ENCODE data around the gene RTP2. TPM values are rescaled to one million over a fixed set of nuclear protein-coding genes. Genes with fewer than 3 reads are reported as not detected.

RTP2 gene
- total and polyA plus RNA-seq, 2 donors (not counting 3 experiments of a cell fraction or from before 2014, with no cell fraction given): not detected

- Histone ChIP-seq H3K27ac (ENCODE audit: insufficient read depth, low read depth, low read length) (no peak overlapping the region), H4K20me1 (replicated peaks; ENCODE audit: control insufficient read depth, extremely low read depth, insufficient read depth, low read length) (no peaks in the 10 kb centered on the region), H3K36me3 (ENCODE audit: control insufficient read depth in 2 of 2, extremely low read depth in 1 of 2, insufficient read depth in 2 of 2, low read length in 2 of 2) (peaks cover 16 to 47% of the 10 kb centered on the region in 2 experiments), H3K9ac (replicated peaks; ENCODE audit: extremely low read depth, insufficient read depth, low read length) (no peak overlapping the region), H3K9me3 (replicated peaks; ENCODE audit: control insufficient read depth, insufficient read depth, low read length) (no peaks in the 10 kb centered on the region), H2AFZ (ENCODE audit: low read depth, low read length) (no peak overlapping the region), H3K79me2 (ENCODE audit: control insufficient read depth, insufficient read depth, low read length) (no peaks in the 10 kb centered on the region), H3K4me1 (ENCODE audit: control insufficient read depth, extremely low read depth, insufficient read depth, low read length) (no peaks in the 10 kb centered on the region), H3K4me2 (ENCODE audit: insufficient read depth, low read length) (no peak overlapping the region), H3K27me3 (ENCODE audit: control insufficient read depth in 2 of 2, insufficient read depth in 2 of 2, low read length in 2 of 2) (no peaks in the 10 kb centered on the region), H3K9me1 (replicated peaks; ENCODE audit: control insufficient read depth, extremely low read depth, insufficient read depth, low read length) (no peaks in the 10 kb centered on the region), H3K4me3 (replicated peaks in 1 of 3; ENCODE audit: insufficient read depth in 1 of 3, low read depth in 1 of 3, low read length in 3 of 3) (no peak overlapping the region)
- POLR2A ChIA-PET: no interaction called here
- CTCF ChIA-PET: no interaction called here
- dilution Hi-C loops (cut with MboI; ENCODE audit: extremely low pct_ligation_motif_present, low sequenced_read_pairs) (loop anchor here (25.0 kb wide), 1 partner anchor 934 kb away; no protein-coding TSS in a partner anchor), intact Hi-C loops (cut with micrococcal nuclease) (no loop called here)
- DNase-seq (ENCODE audit: low read depth, low spot score): no peak
- BruUV-seq (replicated peaks): no TSS peak
- TF ChIP-seq POLR2A (IDR thresholded peaks at IDR 0.05; ENCODE audit: low read depth, low read length) (no peak), EZH2 (IDR thresholded peaks at IDR 0.05; ENCODE audit: borderline replicate concordance, low read depth, low read length, severe bottlenecking) (no peak), MYC (IDR thresholded peaks at IDR 0.05; ENCODE audit: low read depth, low read length) (no peak), POLR2AphosphoS5 (IDR thresholded peaks at IDR 0.05; ENCODE audit: insufficient read depth, low read depth, low read length) (no peak), MAX (IDR thresholded peaks at IDR 0.05; ENCODE audit: insufficient read depth, insufficient read length) (no peak), JUN (IDR thresholded peaks at IDR 0.05; ENCODE audit: borderline replicate concordance, insufficient read depth, insufficient read length, low read depth) (no peak), FOS (IDR thresholded peaks at IDR 0.05; ENCODE audit: borderline replicate concordance, insufficient read depth, low read length) (no peak), CTCF (IDR thresholded peaks at IDR 0.05; ENCODE audit: extremely low read depth in 1 of 2, insufficient read depth in 1 of 2, low read depth in 1 of 2, low read length in 2 of 2) (no peak), GATA2 (IDR thresholded peaks at IDR 0.05; ENCODE audit: insufficient read depth, insufficient read length, low read depth, low read length) (no peak)
- FAIRE-seq: no peak
These were observed 25.9 kb upstream of the RTP2 start for GRCh38 chr3:187728248-187728647.
